Lower leg skin (tissue), 4 donors: ENCODE measurements around the gene RALGDS. TPM values are rescaled to one million over a fixed set of nuclear protein-coding genes. Genes with fewer than 3 reads are reported as not detected.

Experiments used
- DNase-seq, 2 donors: peaks; one replicate each; pipeline ENCODE4 v3.0.0-alpha.2; 2019; ENCODE audit warnings: low spot score in 2 of 2
- H3K4me3 ChIP-seq: fragments of 200-600 bp; sonication (generic); 2 replicates; pipeline ENCODE4 v1.5.1; 2017; ENCODE audit warnings: mild to moderate bottlenecking, low read depth; ENCODE audit not compliant: poor library complexity, severe bottlenecking
- CTCF ChIP-seq, 3 donors: fragments of 450-650 bp; IDR thresholded peaks; one replicate each; pipeline ENCODE4 v1.5.1; 2016; ENCODE audit warnings: antibody characterized with exemption in 3 of 3, mild to moderate bottlenecking in 3 of 3, moderate library complexity in 2 of 3
- POLR2A ChIP-seq, 2 donors: fragments of 450-650 bp; IDR thresholded peaks; one replicate each; pipeline ENCODE4 v1.6.1; 2016 to 2017; ENCODE audit warnings: antibody characterized with exemption in 2 of 2, mild to moderate bottlenecking in 1 of 2, moderate library complexity in 1 of 2
- WGBS, 2 donors: methylation state at CpG; one replicate each; pipeline ENCODE4 v1.1.5; 2018; 5-methylcytosine and 5-hydroxymethylcytosine counted together
- intact Hi-C: fragments of 100-400 bp; cut with DNase I; formaldehyde crosslinking; loops from one replicate; pipeline ENCODE4 v1.15.0; 2023; ENCODE audit warnings: low total_unique reads
- total RNA-seq, 4 donors: library from RNA; depleted of rRNA; stranded (reverse); fragments of >200 nt; gene quantifications; one replicate each; pipeline ENCODE4 v1.1.0, GENCODE V29; 2016

Gene RALGDS
- total RNA-seq, 4 donors from 2014 or later, result 95.0 to 176 (median 123) TPM

- no peak for TF ChIP-seq POLR2A (IDR thresholded peaks at IDR 0.05)
- no peak for TF ChIP-seq CTCF (IDR thresholded peaks at IDR 0.05)
- WGBS, 2 donors, result 83 to 88% methylated on average over 16 to 24 of the region's 24 CpGs
- DNase-seq, result no peak
- H3K4me3 ChIP-seq, result no peak overlapping the region
- intact Hi-C loops, result no loop called here
Measured at GRCh38 chr9:133054194-133054890, 66.7 kb downstream of the RALGDS start.

GRCh38 chr9:133051966-133052539, 69.0 kb downstream of the RALGDS start:
- intact Hi-C loops, result no loop called here
- DNase-seq, result no peak
- 93 to 95% methylated on average over 9 of the region's 9 CpGs for WGBS, 2 donors

GRCh38 chr9:133051281-133051900, 69.6 kb downstream of the RALGDS start:
- DNase-seq, result no peak
- intact Hi-C loops, result no loop called here
- no peak for TF ChIP-seq POLR2A (IDR thresholded peaks at IDR 0.05)
- no peak for TF ChIP-seq CTCF (IDR thresholded peaks at IDR 0.05)
- 91 to 95% methylated on average over 13 to 18 of the region's 20 CpGs for WGBS, 2 donors
- H3K4me3 ChIP-seq, result no peak overlapping the region

More at GRCh38 chr9:133051966-133052539, 69.0 kb downstream of the RALGDS start:
- no peak overlapping the region for H3K4me3 ChIP-seq
- no peak for TF ChIP-seq CTCF (IDR thresholded peaks at IDR 0.05)
- TF ChIP-seq POLR2A (IDR thresholded peaks at IDR 0.05), result no peak

GRCh38 chr9:133050781-133051180, 70.3 kb downstream of the RALGDS start:
- no peak for DNase-seq
- intact Hi-C loops, result no loop called here
- 82 to 91% methylated on average over 9 to 10 of the region's 10 CpGs for WGBS, 2 donors
- H3K4me3 ChIP-seq, result no peak overlapping the region
- TF ChIP-seq CTCF (IDR thresholded peaks at IDR 0.05) (no peak), POLR2A (IDR thresholded peaks at IDR 0.05) (no peak)

GRCh38 chr9:133050142-133050541, 70.9 kb downstream of the RALGDS start:
- H3K4me3 ChIP-seq, result no peak overlapping the region
- intact Hi-C loops, result no loop called here
- WGBS, 2 donors, result 79 to 83% methylated on average over 6 of the region's 6 CpGs
- DNase-seq, result no peak
- no peak for TF ChIP-seq CTCF (IDR thresholded peaks at IDR 0.05)
- TF ChIP-seq POLR2A (IDR thresholded peaks at IDR 0.05), result no peak
